OCI-LY3 (cell line): ENCODE results near the gene ZCCHC24.

Source experiments
- H2AFZ ChIP-seq: fragments of 200-600, 300-600 bp; shearing (Covaris generic); 2 replicates; pipeline ENCODE4 v1.6.0; 2014; ENCODE audit warnings: antibody characterized with exemption, low read depth, low read length
- H3K27ac ChIP-seq: fragments of 200-600, 300-600 bp; sonication (generic); 2 replicates; pipeline ENCODE4 v1.5.1; 2014; ENCODE audit warnings: mild to moderate bottlenecking, low read length, moderate library complexity, mixed read lengths
- H3K27me3 ChIP-seq: fragments of 200-600, 300-600 bp; sonication (generic); 2 replicates; pipeline ENCODE4 v1.6.1; 2014; ENCODE audit warnings: low read depth, low read length, mixed read lengths
- H3K36me3 ChIP-seq: fragments of 200-600, 300-600 bp; sonication (generic); replicated peaks from 2 replicates; pipeline ENCODE3; 2014; ENCODE audit warnings: low read depth, low read length, mixed read lengths
- H3K4me1 ChIP-seq: fragments of 300-600, 200-600 bp; sonication (generic); 2 replicates; pipeline ENCODE4 v1.6.1; 2014; ENCODE audit warnings: low read length, mixed read lengths
- H3K4me2 ChIP-seq: fragments of 200-600, 300-600 bp; sonication (generic); 2 replicates; pipeline ENCODE4 v1.6.1; 2014; ENCODE audit warnings: low read length, mixed read lengths
- H3K4me3 ChIP-seq: fragments of 300-600, 200-600 bp; sonication (generic); 2 replicates; pipeline ENCODE4 v1.5.1; 2014; ENCODE audit warnings: antibody characterized with exemption, mild to moderate bottlenecking, low read length, moderate library complexity
- H3K79me2 ChIP-seq: fragments of 300-600, 200-600 bp; shearing (Covaris generic); 2 replicates; pipeline ENCODE4 v1.6.1; 2014; ENCODE audit warnings: mild to moderate bottlenecking, low read length, mixed read lengths
- H3K9ac ChIP-seq: fragments of 300-600, 200-600 bp; shearing (Covaris generic); 2 replicates; pipeline ENCODE4 v1.6.0; 2014; ENCODE audit warnings: mild to moderate bottlenecking, low read length, moderate library complexity
- H3K9me3 ChIP-seq: fragments of 200-600, 300-600 bp; shearing (Covaris generic); 2 replicates; pipeline ENCODE4 v1.6.1; 2014; ENCODE audit warnings: low read length, mixed read lengths; ENCODE audit not compliant: insufficient read depth
- H4K20me1 ChIP-seq: fragments of 200-600, 300-600 bp; sonication (generic); 2 replicates; pipeline ENCODE4 v1.6.1; 2016; ENCODE audit warnings: low read length, mixed read lengths; ENCODE audit not compliant: insufficient read depth
- EZH2phosphoT487 ChIP-seq: fragments of 200-600 bp; shearing (Covaris generic); IDR thresholded peaks from 2 replicates; pipeline ENCODE4 v1.6.1; 2018; ENCODE audit warnings: antibody characterized with exemption, mixed run types, low read depth
- TF ChIP-seq, protein P1 (sequence below): fragments of 200-600, 300-600 bp; sonication (generic); IDR thresholded peaks from 2 replicates; pipeline ENCODE4 v1.5.1; 2014; ENCODE audit warnings: antibody characterized with exemption, low read length, low read depth

Gene ZCCHC24

GRCh38 chr10:79431428-79431827 lies 14.0 kb downstream of the ZCCHC24 start:
- H3K36me3 ChIP-seq: no peaks in the 10 kb centered on the region
- no peak overlapping the region for H3K4me2 ChIP-seq
- H3K4me3 ChIP-seq: no peak overlapping the region
- H2AFZ ChIP-seq: no peak overlapping the region
- no peaks in the 10 kb centered on the region for H3K27me3 ChIP-seq
- no peaks in the 10 kb centered on the region for H3K4me1 ChIP-seq
- H3K9ac ChIP-seq: no peak overlapping the region
- H3K27ac ChIP-seq: no peak overlapping the region
- H3K79me2 ChIP-seq: no peaks in the 10 kb centered on the region
- no peak for TF ChIP-seq EZH2phosphoT487
- TF ChIP-seq, protein P1, sequence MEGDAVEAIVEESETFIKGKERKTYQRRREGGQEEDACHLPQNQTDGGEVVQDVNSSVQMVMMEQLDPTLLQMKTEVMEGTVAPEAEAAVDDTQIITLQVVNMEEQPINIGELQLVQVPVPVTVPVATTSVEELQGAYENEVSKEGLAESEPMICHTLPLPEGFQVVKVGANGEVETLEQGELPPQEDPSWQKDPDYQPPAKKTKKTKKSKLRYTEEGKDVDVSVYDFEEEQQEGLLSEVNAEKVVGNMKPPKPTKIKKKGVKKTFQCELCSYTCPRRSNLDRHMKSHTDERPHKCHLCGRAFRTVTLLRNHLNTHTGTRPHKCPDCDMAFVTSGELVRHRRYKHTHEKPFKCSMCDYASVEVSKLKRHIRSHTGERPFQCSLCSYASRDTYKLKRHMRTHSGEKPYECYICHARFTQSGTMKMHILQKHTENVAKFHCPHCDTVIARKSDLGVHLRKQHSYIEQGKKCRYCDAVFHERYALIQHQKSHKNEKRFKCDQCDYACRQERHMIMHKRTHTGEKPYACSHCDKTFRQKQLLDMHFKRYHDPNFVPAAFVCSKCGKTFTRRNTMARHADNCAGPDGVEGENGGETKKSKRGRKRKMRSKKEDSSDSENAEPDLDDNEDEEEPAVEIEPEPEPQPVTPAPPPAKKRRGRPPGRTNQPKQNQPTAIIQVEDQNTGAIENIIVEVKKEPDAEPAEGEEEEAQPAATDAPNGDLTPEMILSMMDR: no peak
- no peaks in the 10 kb centered on the region for H4K20me1 ChIP-seq
- no peaks in the 10 kb centered on the region for H3K9me3 ChIP-seq

- Histone ChIP-seq H3K9me3 (no peaks in the 10 kb centered on the region), H3K4me2 (no peak overlapping the region), H3K36me3 (no peaks in the 10 kb centered on the region), H3K79me2 (no peaks in the 10 kb centered on the region), H2AFZ (no peak overlapping the region), H3K4me1 (no peaks in the 10 kb centered on the region), H3K4me3 (no peak overlapping the region), H3K9ac (no peak overlapping the region), H4K20me1 (no peaks in the 10 kb centered on the region), H3K27ac (no peak overlapping the region), H3K27me3 (no peaks in the 10 kb centered on the region)
- no peak for TF ChIP-seq EZH2phosphoT487
- TF ChIP-seq, protein P1: no peak
These were observed 14.5 kb downstream of the ZCCHC24 start for GRCh38 chr10:79430936-79431335.

GRCh38 chr10:79430325-79430905 lies 15.0 kb downstream of the ZCCHC24 start:
- no peak for TF ChIP-seq EZH2phosphoT487
- TF ChIP-seq, protein P1: no peak
- Histone ChIP-seq H3K9me3 (no peaks in the 10 kb centered on the region), H4K20me1 (no peaks in the 10 kb centered on the region), H2AFZ (no peak overlapping the region), H3K27me3 (no peaks in the 10 kb centered on the region), H3K36me3 (no peaks in the 10 kb centered on the region), H3K79me2 (no peaks in the 10 kb centered on the region), H3K4me1 (no peaks in the 10 kb centered on the region), H3K9ac (no peak overlapping the region), H3K27ac (no peak overlapping the region), H3K4me3 (no peak overlapping the region), H3K4me2 (no peak overlapping the region)

DNA sequence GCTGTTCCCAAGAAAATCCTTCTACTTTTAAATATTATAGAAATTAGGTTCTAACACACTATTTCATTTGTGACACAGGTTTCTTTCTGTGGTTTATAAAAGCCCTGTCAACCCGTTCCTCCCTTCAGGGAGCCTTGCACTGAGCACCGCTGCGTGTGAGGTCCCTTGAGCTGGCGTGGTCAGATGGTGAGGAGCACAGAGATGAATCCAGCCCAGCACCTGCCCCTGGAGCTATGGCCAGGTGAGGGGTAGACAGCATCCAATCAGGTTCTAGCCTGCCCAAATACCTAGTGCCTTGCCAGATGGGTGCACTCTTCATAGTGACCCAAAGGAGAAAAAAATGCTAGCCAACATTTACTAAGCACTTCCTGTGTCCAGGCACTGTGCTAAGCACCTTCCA lies 15.7 kb downstream of the ZCCHC24 start:
- Histone ChIP-seq H3K4me1 (no peaks in the 10 kb centered on the region), H3K27me3 (no peaks in the 10 kb centered on the region), H3K4me2 (no peak overlapping the region), H4K20me1 (no peaks in the 10 kb centered on the region), H3K4me3 (no peak overlapping the region), H3K27ac (no peak overlapping the region), H3K79me2 (no peaks in the 10 kb centered on the region), H3K9ac (no peak overlapping the region), H3K9me3 (no peaks in the 10 kb centered on the region), H2AFZ (no peak overlapping the region), H3K36me3 (no peaks in the 10 kb centered on the region)
- TF ChIP-seq, protein P1: no peak
- TF ChIP-seq EZH2phosphoT487: no peak
